ENCODE data around the gene APRT.

The APRT gene

DNA sequence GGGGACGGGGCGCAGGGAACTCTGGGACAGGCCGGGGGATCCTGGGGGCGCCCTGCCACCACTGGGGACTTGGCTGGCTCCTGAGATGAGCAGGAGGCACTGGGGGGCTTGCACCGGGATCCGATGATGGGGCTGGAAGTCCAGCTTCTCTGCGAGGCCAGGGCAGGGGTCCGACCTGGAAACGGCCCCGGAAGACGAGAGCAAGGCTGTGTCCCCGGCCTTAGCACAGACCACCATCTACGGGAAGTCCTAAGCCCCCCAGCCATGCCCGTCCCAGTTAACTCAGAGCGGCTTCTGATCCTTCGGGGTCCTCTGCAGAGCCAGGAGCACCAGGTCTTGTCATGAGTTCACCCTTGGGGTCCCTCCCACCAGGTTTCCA is 7.6 kb downstream of the APRT start:
- Mint-ChIP-seq H3K9me3 (no peaks in the 10 kb centered on the region), H3K4me3 (peak overlapping the region; percentile 88), H3K27ac (peak overlapping the region; percentile 68), H3K4me1 (peaks cover 42% of the 10 kb centered on the region), H3K36me3 (peaks cover 32% of the 10 kb centered on the region), H3K27me3 (no peaks in the 10 kb centered on the region)
- CTCF ChIA-PET, result interaction anchor here (1.9 kb wide), 1 partner anchor 22 kb away, joined by 8 read pairs; no protein-coding TSS in a partner anchor
- DNase-seq, result no peak

DNA sequence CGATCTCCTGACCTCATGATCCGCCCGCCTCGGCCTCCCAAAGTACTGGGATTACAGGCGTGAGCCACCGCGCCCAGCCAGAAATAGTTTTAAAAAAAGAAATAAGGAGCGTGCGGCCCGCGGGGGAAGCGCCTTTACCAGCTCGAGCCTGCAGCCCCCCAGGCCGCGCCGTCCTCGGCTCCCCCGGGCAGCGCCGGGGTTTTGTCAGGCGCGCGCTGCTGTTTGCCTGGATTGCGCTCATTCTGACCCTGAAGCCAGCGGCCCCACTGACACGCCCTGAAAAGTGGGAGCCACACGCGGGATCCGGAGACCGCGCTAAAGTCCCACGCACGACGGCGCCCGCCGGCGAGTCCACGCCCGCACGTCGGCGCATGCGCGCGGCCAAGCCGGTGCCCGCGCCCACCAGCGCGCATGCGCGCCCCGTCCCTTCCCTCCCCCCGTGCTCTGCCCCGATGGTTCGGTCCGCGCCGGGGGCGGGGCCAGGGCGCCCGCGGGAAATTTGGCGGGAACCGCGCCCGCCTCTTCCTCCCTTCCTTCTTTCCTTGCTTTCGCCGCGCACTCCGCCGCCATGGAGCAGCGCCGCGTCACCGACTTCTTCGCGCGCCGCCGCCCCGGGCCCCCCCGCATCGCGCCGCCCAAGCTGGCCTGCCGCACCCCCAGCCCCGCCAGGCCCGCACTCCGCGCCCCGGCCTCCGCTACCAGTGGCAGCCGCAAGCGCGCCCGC is 8.3 kb downstream of the APRT start, which contains the start of gene CDT1:
Gene CDT1 (plus strand): TSS at position 526 of the 724 bp plus-strand sequence. CDS start 43 bp downstream, at position 569.
- CTCF ChIA-PET, result interaction anchor here (0.6 to 1.0 kb wide), 2 partner anchors 21 to 22 kb away, joined by 3 to 4 read pairs; no protein-coding TSS in a partner anchor
- DNase-seq, result peak; percentile 84
- peaks cover 30% of the 10 kb centered on the region for H3K36me3 Mint-ChIP-seq
- no peaks in the 10 kb centered on the region for H3K9me3 Mint-ChIP-seq
- peak within 1 kb of the TSS; percentile 94 for H3K27ac Mint-ChIP-seq
- no peaks in the 10 kb centered on the region for H3K27me3 Mint-ChIP-seq
- H3K4me1 Mint-ChIP-seq, result peaks cover 44% of the 10 kb centered on the region
- peak within 1 kb of the TSS; percentile 88 for H3K4me3 Mint-ChIP-seq

DNA sequence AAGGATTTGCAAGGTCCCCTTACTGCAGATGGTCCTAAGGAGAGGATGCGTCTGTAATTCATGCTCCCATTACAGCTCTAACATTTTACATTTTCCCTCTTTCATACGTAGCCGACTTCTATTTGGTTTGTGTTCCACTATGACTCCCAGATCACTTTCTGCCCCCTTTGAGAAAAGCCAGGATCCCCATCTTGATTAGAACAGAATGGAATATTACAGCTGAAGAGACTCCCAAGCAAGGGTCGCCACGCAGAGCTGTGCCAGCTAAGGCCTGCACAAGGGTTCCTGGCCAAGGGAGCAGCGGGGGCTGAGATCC is 11.5 kb downstream of the APRT start:
- CTCF ChIA-PET, result interaction anchor here (1.7 to 3.1 kb wide), 5 partner anchors 10 to 63 kb away, joined by 5 to 14 read pairs (median 6); partner anchors contain the start of genes GALNS and TRAPPC2L
- no peaks in the 10 kb centered on the region for H3K27me3 Mint-ChIP-seq
- peak overlapping the region; percentile 62 for H3K27ac Mint-ChIP-seq
- H3K9me3 Mint-ChIP-seq, result no peaks in the 10 kb centered on the region
- DNase-seq, result no peak
- peak overlapping the region; percentile 6 for H3K4me3 Mint-ChIP-seq
- peaks cover 15% of the 10 kb centered on the region for H3K36me3 Mint-ChIP-seq
- peaks cover 49% of the 10 kb centered on the region for H3K4me1 Mint-ChIP-seq

DNA sequence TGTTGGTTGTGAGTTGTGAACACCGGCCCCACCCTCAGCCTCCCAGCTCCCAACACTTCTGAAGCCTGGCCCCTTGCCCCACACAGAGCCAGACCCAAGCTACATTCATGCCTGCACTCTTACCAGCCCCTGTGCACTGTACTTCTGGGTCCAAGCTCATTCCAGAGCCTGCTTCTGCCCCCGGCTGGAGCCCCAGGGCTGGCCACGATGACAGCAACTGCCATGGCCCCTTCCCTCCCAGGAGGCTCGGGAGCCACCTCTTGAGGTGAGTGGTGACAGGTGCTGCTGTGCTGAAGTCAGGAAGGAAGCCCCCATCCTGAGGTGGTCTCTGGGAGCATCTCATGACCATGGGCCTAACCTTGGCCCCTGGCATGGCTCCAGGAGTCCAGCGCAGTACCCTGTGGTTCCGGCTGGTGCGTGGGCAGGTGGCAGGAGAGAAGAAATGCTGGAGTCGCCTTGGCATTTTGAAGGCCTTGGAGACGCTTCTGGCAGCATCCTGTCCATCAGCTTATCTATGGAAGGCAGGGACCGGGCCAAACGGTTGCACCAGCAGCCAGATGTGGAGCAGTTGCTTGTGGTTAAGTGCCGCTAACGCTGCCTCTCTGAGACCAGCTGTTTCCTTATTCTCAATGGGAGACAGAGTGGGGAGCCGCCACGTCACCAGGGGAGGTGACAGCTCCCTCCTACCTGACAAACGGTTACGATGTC is 12.0 kb downstream of the APRT start:
- Mint-ChIP-seq H3K27me3 (no peaks in the 10 kb centered on the region), H3K36me3 (peaks cover 15% of the 10 kb centered on the region), H3K4me1 (peaks cover 51% of the 10 kb centered on the region), H3K4me3 (peak overlapping the region; percentile 6), H3K9me3 (no peaks in the 10 kb centered on the region), H3K27ac (peak overlapping the region; percentile 62)
- CTCF ChIA-PET, result interaction anchor here (1.6 to 3.1 kb wide), 6 partner anchors 10 to 63 kb away, joined by 4 to 14 read pairs (median 6); partner anchors contain the start of genes GALNS and TRAPPC2L
- peak; percentile 73 for DNase-seq

DNA sequence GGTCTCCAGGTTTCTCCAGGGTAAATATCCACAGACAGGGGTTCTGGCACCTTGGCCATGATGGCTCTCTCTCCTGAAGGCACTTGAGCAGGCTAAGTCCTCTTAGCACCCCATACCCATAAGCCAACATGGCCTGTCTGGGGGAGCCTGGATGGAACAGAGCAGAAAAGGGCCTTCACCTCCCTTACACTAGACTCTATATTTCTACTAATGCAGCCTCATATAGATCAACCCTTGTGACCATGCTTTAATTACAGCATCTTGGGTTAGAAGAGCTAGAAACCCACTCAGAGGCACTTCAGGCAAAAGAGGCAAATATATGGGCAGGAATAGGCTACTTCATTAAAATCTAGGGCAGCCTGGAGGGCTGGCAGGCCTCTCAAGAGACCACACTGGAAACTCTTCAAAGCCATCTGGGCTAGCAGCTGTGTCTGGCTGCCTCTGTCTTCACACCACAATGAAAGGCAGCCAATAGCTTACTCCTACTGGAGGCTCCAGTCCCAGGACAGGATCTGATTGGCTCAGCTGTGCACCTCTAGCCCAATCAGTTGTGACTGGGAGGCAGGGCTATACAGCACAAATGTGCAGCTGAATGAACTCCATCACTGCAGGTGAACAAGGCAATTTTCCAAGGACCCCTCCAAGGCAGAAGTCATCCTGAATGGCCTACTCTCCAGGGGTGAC is 12.8 kb downstream of the APRT start:
- CTCF ChIA-PET, result interaction anchor here (1.6 to 3.1 kb wide), 5 partner anchors 13 to 62 kb away, joined by 4 to 14 read pairs (median 6); partner anchors contain the start of genes GALNS and TRAPPC2L
- H3K4me1 Mint-ChIP-seq, result peaks cover 54% of the 10 kb centered on the region
- H3K36me3 Mint-ChIP-seq, result peaks cover 13% of the 10 kb centered on the region
- H3K4me3 Mint-ChIP-seq, result no peak overlapping the region
- H3K9me3 Mint-ChIP-seq, result no peaks in the 10 kb centered on the region
- H3K27ac Mint-ChIP-seq, result no peak overlapping the region
- H3K27me3 Mint-ChIP-seq, result no peaks in the 10 kb centered on the region
- DNase-seq, result no peak

DNA sequence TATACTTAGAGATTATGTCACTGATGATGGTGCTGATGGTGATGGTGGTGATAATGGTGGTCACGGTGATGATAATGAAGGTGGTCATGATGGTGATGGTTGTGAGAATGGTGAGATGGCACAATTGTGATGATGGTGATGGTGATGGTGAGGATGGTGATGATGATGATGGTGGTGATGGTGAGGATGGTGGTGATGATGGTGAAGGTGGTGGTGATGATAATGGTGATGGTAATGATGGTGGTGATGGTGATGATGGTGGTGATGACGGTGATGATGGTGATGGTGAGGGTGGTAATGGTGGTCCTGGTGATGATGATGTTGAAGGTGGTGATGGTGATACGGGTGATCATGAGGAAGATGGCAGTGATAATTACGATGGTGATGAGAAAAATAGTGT is 13.7 kb downstream of the APRT start:
- Mint-ChIP-seq H3K4me3 (no peak overlapping the region), H3K9me3 (no peaks in the 10 kb centered on the region), H3K36me3 (peaks cover 13% of the 10 kb centered on the region), H3K27ac (no peak overlapping the region), H3K4me1 (peaks cover 62% of the 10 kb centered on the region), H3K27me3 (no peaks in the 10 kb centered on the region)
- CTCF ChIA-PET, result no interaction called here
- DNase-seq, result no peak

DNA sequence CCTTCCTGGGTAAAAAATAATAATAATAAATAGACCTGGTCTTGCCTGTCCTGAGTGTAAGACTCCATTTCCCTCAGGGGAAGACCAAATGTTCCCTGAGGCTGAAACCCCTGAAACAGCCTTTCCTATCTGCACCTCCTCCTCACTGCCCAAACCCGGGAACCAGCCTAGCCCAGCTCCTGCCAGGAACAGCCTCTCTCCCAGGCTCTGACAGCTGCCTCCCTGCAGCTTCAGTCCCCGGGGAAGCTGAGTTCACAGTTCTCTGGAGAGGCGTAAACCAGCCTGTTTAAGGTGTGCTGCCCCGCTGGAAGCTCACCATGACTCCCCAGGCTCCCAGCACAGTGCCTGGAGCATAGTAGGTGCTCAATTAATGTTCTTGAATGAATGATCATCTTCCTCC is 15.4 kb downstream of the APRT start:
- CTCF ChIA-PET, result interaction anchor here (0.7 to 1.0 kb wide), 2 partner anchors 53 to 59 kb away, joined by 3 read pairs; no protein-coding TSS in a partner anchor
- Mint-ChIP-seq H3K9me3 (no peaks in the 10 kb centered on the region), H3K4me3 (no peak overlapping the region), H3K36me3 (peaks cover 13% of the 10 kb centered on the region), H3K27ac (peak overlapping the region; percentile 52), H3K27me3 (no peaks in the 10 kb centered on the region), H3K4me1 (peaks cover 73% of the 10 kb centered on the region)
- DNase-seq, result no peak

DNA sequence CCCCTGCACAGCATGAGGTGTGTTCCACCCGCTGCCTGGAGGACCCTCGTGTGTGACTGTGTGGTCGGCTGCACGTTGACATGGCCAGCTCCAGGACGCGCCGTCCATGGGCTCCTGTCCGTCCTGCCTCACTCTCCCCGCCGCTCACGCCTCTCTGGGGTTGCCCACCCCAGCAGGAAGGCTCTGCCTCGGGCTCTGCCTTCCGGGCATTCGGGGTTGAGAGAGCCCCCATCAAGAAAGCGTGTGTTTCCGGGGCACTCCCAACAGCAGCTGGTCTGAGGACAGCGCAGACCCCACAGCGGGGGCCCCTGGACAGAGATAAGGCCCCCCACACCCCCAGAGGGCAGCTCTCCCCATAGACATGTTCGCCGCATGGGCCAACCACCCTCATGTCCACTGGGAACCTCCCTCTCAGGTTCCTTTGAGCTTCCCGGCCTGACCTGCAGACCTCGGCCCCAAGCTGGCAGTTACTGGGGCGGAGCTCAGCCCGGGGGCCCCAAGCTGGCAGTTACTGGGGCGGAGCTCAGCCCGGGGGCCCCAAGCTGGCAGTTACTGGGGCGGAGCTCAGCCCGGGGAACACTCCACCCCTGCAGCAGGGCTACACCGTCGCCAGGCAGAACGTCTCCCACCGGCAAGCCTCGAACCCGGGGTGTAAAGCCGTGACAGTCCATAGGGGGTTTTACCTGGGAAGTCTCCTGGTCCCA is 18.3 kb downstream of the APRT start:
- no peak for DNase-seq
- Mint-ChIP-seq H3K9me3 (no peaks in the 10 kb centered on the region), H3K4me3 (peak overlapping the region; percentile 31), H3K27ac (peak overlapping the region; percentile 91), H3K4me1 (peaks cover 66% of the 10 kb centered on the region), H3K27me3 (no peaks in the 10 kb centered on the region), H3K36me3 (peaks cover 1% of the 10 kb centered on the region)
- CTCF ChIA-PET, result interaction anchor here (1.7 kb wide), 1 partner anchor 11 kb away, joined by 4 read pairs; no protein-coding TSS in a partner anchor

DNA sequence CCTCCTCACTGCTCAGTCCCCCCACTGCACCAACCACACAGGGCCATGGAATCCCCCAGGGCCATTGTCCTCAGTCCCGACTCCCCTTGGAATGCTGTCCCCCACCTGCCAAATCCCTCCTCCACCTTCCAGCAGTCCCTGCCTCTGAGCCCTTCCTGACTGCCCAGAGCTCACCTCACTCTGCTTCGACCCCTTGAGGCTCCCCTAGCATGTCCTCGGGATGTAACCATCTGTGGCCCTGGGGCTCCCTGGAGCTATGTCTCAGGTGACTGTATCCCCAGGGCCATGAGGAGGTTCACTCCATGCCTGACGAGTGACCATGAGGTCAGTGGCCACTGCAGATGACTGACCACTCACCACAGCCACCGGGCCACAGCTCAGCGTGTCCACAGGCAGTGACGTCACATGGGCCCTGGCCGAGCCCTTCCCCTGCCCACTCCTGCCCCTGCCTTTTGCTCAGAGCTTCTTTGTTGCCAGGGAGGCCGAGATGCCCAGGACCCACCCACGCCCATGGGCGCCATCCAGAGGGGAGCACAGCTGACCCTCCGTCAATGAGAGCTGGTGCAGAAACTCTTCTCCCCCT is 19.0 kb downstream of the APRT start:
- Mint-ChIP-seq H3K27me3 (peaks cover 4% of the 10 kb centered on the region), H3K4me3 (peak overlapping the region; percentile 0), H3K9me3 (no peaks in the 10 kb centered on the region), H3K36me3 (peaks cover 1% of the 10 kb centered on the region), H3K4me1 (peaks cover 69% of the 10 kb centered on the region), H3K27ac (peak overlapping the region; percentile 74)
- CTCF ChIA-PET, result no interaction called here
- no peak for DNase-seq

DNA sequence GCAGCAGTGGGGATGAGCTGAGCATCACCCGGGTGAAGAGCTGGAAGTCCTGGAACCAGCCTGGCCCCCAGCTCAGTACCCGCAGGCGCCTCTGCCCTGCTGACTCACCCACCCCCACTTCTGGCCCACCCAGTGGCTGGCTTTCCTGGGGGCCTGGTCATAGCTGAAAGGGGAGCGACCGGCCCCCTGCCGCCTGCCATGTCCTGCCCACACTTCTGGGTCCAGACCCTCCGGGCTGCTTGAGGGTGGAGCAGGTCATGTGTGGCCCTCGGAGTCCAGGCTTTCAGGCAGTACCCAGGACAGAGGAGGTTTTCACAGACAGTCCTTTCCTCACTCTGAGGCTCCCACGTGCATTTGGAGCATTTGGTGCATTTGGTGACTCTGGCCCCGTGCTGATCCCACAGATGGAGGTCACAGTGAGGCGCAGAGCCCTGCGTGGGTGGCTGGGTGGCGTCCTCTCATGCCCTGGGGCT is 19.6 kb downstream of the APRT start:
- H3K36me3 Mint-ChIP-seq, result peaks cover 1% of the 10 kb centered on the region
- no peak overlapping the region for H3K4me3 Mint-ChIP-seq
- H3K27me3 Mint-ChIP-seq, result peaks cover 8% of the 10 kb centered on the region
- H3K27ac Mint-ChIP-seq, result peak overlapping the region; percentile 74
- no peaks in the 10 kb centered on the region for H3K9me3 Mint-ChIP-seq
- peaks cover 69% of the 10 kb centered on the region for H3K4me1 Mint-ChIP-seq
- no peak for DNase-seq
- CTCF ChIA-PET, result no interaction called here

DNA sequence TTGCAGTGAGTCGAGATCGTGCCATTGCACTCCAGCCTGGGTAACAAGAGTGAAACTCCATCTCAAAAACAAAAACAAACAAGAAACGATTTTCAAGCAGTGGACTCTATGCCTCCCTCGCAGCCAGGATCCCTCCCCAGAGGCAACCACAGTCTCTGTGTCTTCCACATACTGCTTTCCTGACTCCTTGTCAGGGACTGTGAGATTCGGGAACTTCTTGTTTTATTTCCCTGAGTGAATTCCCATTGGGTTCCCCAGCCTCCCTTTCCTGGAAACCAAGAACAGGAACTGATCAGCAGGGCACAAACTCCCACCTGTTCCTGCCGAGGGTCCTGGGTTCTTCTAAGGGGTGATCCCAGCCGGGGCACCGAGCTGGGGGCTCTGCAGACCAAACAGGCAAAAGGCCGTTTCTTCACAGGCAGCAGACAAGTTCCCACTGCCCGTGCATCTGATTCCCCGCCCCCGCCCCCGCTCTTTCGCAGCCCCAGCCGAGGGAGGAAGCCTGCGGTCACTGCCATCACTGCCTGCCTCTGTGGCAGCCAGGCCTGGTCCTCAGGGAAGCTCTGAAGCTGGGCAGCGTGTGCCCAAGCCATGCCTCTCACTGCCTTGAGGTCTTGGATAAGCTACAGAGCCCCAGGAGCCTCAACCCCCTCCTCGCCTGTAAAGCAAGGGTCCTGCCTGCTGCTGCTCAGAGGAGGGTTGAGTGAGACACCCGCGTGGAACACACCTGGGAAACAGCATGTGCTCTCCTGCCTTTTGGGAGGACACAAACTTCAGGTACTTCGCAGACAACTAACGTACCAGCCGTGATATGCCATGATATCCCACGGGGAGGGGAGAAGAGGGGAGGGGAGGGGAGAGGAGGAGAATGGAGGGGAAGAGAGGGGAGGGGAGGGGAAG is 21.2 kb downstream of the APRT start:
- DNase-seq, result peak; percentile 78
- H3K36me3 Mint-ChIP-seq, result peaks cover 1% of the 10 kb centered on the region
- H3K4me3 Mint-ChIP-seq, result peak overlapping the region; percentile 64
- peak overlapping the region; percentile 93 for H3K27ac Mint-ChIP-seq
- H3K4me1 Mint-ChIP-seq, result peaks cover 64% of the 10 kb centered on the region
- no peaks in the 10 kb centered on the region for H3K9me3 Mint-ChIP-seq
- CTCF ChIA-PET, result interaction anchor here (1.6 kb wide), 1 partner anchor 10 kb away, joined by 6 read pairs; no protein-coding TSS in a partner anchor
- peaks cover 8% of the 10 kb centered on the region for H3K27me3 Mint-ChIP-seq

DNA sequence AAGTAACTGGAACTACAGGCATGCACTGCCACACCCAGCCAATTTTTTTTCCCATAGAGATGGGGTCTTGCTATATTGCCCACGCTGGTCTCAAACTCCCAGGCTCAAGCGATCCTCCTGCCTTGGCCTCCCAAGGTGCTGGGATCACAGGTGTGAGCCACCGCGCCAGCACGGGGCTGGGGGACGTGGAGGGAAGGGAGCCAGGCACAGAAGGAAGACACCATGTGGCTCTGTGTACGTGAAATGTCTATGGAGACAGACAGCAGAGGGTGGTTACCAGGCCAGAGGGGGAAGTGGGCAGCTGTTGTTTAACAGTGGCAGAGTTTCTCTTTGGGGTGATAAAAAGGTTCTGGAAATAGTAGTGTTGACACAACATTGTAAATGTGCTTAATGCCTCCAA is 22.1 kb downstream of the APRT start:
- no peak for DNase-seq
- no peaks in the 10 kb centered on the region for H3K9me3 Mint-ChIP-seq
- peak overlapping the region; percentile 93 for H3K27ac Mint-ChIP-seq
- peak overlapping the region; percentile 64 for H3K4me3 Mint-ChIP-seq
- H3K36me3 Mint-ChIP-seq, result peaks cover under 1% of the 10 kb centered on the region
- peaks cover 8% of the 10 kb centered on the region for H3K27me3 Mint-ChIP-seq
- peaks cover 54% of the 10 kb centered on the region for H3K4me1 Mint-ChIP-seq
- CTCF ChIA-PET, result interaction anchor here (1.6 kb wide), 1 partner anchor 11 kb away, joined by 6 read pairs; no protein-coding TSS in a partner anchor

Data from activated naive CD4-positive, alpha-beta T cell treated with anti-CD3 and anti-CD28 coated beads, Interleukin-2, amount 10 ng/mL, durations not matched to agents 7 days and 5 days (primary cell).